GM23338 (cell line): ENCODE data around the gene USP24. TPM values are rescaled to one million over a fixed set of nuclear protein-coding genes. Genes with fewer than 3 reads are reported as not detected.

ENCODE experiments used
- ATAC-seq: fragments of 200-7000 bp; cut with Tn5 transposase; 3 replicates; pipeline ENCODE4 v1.9.1; 2020
- DNase-seq: peaks from one replicate; pipeline ENCODE4 v3.0.0-alpha.2; 2015; ENCODE audit warnings: low spot score
- H2AFZ ChIP-seq: fragments of 200-600 bp; sonication (generic); 2 replicates; pipeline ENCODE4 v1.8.0; 2016; ENCODE audit warnings: antibody characterized with exemption, mild to moderate bottlenecking, moderate library complexity
- H3F3A ChIP-seq: fragments of 200-600 bp; sonication (generic); replicated peaks from 2 replicates; pipeline ENCODE4 v1.8.0; 2017; ENCODE audit warnings: antibody characterized with exemption, mixed run types, low read depth
- H3K27ac ChIP-seq: fragments of 200-600 bp; sonication (generic); 2 replicates; pipeline ENCODE4 v1.6.1; 2016; ENCODE audit warnings: low read depth
- H3K27me3 ChIP-seq: fragments of 200-600 bp; sonication (generic); 2 replicates; pipeline ENCODE4 v1.8.0; 2016; ENCODE audit warnings: mild to moderate bottlenecking, mixed run types, moderate library complexity; ENCODE audit not compliant: insufficient read depth
- H3K36me3 ChIP-seq: fragments of 200-600 bp; sonication (generic); 2 replicates; pipeline ENCODE4 v1.8.0; 2016; ENCODE audit warnings: mild to moderate bottlenecking; ENCODE audit not compliant: insufficient read depth
- H3K4me1 ChIP-seq: fragments of 200-600 bp; sonication (generic); 2 replicates; pipeline ENCODE4 v1.8.0; 2016; ENCODE audit warnings: mild to moderate bottlenecking, moderate library complexity; ENCODE audit not compliant: insufficient read depth
- H3K4me2 ChIP-seq: fragments of 200-600 bp; sonication (generic); 2 replicates; pipeline ENCODE4 v1.7.1; 2017; ENCODE audit warnings: mixed run types
- H3K4me3 ChIP-seq: fragments of 200-600 bp; sonication (generic); 2 replicates; pipeline ENCODE4 v1.6.1; 2016; ENCODE audit warnings: mixed run types
- H3K79me2 ChIP-seq: fragments of 200-600 bp; sonication (generic); replicated peaks from 2 replicates; pipeline ENCODE4 v1.8.0; 2017; ENCODE audit warnings: mild to moderate bottlenecking; ENCODE audit not compliant: insufficient read depth
- H3K9me2 ChIP-seq: fragments of 200-600 bp; sonication (generic); 2 replicates; pipeline ENCODE4 v1.8.0; 2017; ENCODE audit not compliant: insufficient read depth
- H4K20me1 ChIP-seq: fragments of 200-600 bp; sonication (generic); replicated peaks from 2 replicates; pipeline ENCODE4 v1.8.0; 2017; ENCODE audit warnings: mild to moderate bottlenecking; ENCODE audit not compliant: insufficient read depth
- H3K27ac Mint-ChIP-seq: 2 replicates; pipeline ENCODE4 v1.8.0; 2020; ENCODE audit warnings: inconsistent platforms, mild to moderate bottlenecking, moderate library complexity, mixed read lengths
- H3K27me3 Mint-ChIP-seq: 3 replicates; pipeline ENCODE4 v1.8.0; 2022; ENCODE audit warnings: low read depth, mild to moderate bottlenecking, moderate library complexity, mixed read lengths, inconsistent platforms; ENCODE audit not compliant: insufficient read depth, poor library complexity
- H3K36me3 Mint-ChIP-seq: 3 replicates; pipeline ENCODE4 v1.8.0; 2021; ENCODE audit warnings: low read depth, mild to moderate bottlenecking, inconsistent platforms, moderate library complexity, mixed read lengths
- H3K4me1 Mint-ChIP-seq: 3 replicates; pipeline ENCODE4 v1.8.0; 2020; ENCODE audit warnings: mild to moderate bottlenecking, inconsistent platforms, mixed read lengths
- H3K4me3 Mint-ChIP-seq: 3 replicates; pipeline ENCODE4 v1.8.0; 2021; ENCODE audit warnings: moderate library complexity, mild to moderate bottlenecking, inconsistent platforms, mixed read lengths
- H3K9me3 Mint-ChIP-seq: 3 replicates; pipeline ENCODE4 v1.8.0; 2020; ENCODE audit warnings: moderate library complexity, mild to moderate bottlenecking, inconsistent platforms, mixed read lengths
- CTCF ChIP-seq, 2 experiments: fragments of 200-600 bp in 1 of 2; sonication (generic) in 1 of 2; conservative IDR thresholded peaks; 2 replicates each; pipeline versions ENCODE4 v1.5.1 to v1.6.1; 2016 to 2017; ENCODE audit warnings: antibody characterized with exemption in 2 of 2, low read depth in 2 of 2, mild to moderate bottlenecking in 2 of 2, moderate library complexity in 1 of 2
- EZH2 ChIP-seq: fragments of 200-600 bp; sonication (generic); IDR thresholded peaks from one replicate; pipeline ENCODE4 v1.8.0; 2017; ENCODE audit warnings: antibody characterized with exemption, mild to moderate bottlenecking, low read depth; ENCODE audit not compliant: unreplicated experiment
- JUNB ChIP-seq: IDR thresholded peaks from one replicate; pipeline ENCODE4 v1.6.1; 2016; ENCODE audit warnings: antibody characterized with exemption; ENCODE audit not compliant: unreplicated experiment
- NANOG ChIP-seq: IDR thresholded peaks from 2 replicates; pipeline ENCODE4 v1.6.1; 2016; ENCODE audit warnings: antibody characterized with exemption, borderline replicate concordance
- POLR2AphosphoS5 ChIP-seq: IDR thresholded peaks from 2 replicates; pipeline ENCODE4 v1.6.1; 2016; ENCODE audit warnings: antibody characterized with exemption, low read depth
- STAT1 ChIP-seq: IDR thresholded peaks from one replicate; pipeline ENCODE4 v1.6.1; 2016; ENCODE audit warnings: antibody characterized with exemption; ENCODE audit not compliant: unreplicated experiment
- ZNF114 ChIP-seq: fragments of 250-450 bp; sonication (Bioruptor Pico); IDR thresholded peaks from 2 replicates; pipeline ENCODE4 v1.5.0; 2020; ENCODE audit warnings: mild to moderate bottlenecking, moderate library complexity
- ZNF331 ChIP-seq: fragments of 250-450 bp; sonication (Bioruptor Pico); IDR thresholded peaks from 2 replicates; pipeline ENCODE4 v1.5.0; 2020; ENCODE audit warnings: low read depth, mild to moderate bottlenecking, moderate library complexity
- ZNF462 ChIP-seq: fragments of 250-450 bp; sonication (Bioruptor Pico); IDR thresholded peaks from 2 replicates; pipeline ENCODE4 v1.5.0; 2020; ENCODE audit warnings: mild to moderate bottlenecking, moderate library complexity
- polyA plus RNA-seq: library from polyadenylated mRNA; unstranded; fragments of >200 nt; fragmentation: Nextera tagmentation; extraction: Ambion mirVana; gene quantifications from 2 replicates; pipeline ENCODE4 v1.2.1, GENCODE V29; 2016
- total RNA-seq: library from RNA; depleted of rRNA; stranded (reverse); fragments of >200 nt; shearing (Covaris generic); gene quantifications from 2 replicates; pipeline ENCODE4 v1.2.3, GENCODE V29; 2014

Gene USP24
- total and polyA plus RNA-seq, 2 experiments from 2014 or later, result 12.1 to 32.6 TPM

GRCh38 chr1:55076356-55076755 lies 138.8 kb downstream of the USP24 start (continued):
- no peak for TF ChIP-seq ZNF114 (CRISPR knock-in tag)

GRCh38 chr1:55074455-55074854 lies 140.7 kb downstream of the USP24 start:
- H3K4me1 Mint-ChIP-seq, result peaks cover 9% of the 10 kb centered on the region
- H3K4me3 ChIP-seq, result no peak overlapping the region
- H2AFZ ChIP-seq, result no peak overlapping the region
- peaks cover 8% of the 10 kb centered on the region; the same call in 1 of the 2 replicates for H3K4me1 ChIP-seq
- no peak overlapping the region for H3K4me3 Mint-ChIP-seq
- no peaks in the 10 kb centered on the region for H3K79me2 ChIP-seq
- DNase-seq, result no peak
- peaks cover 11% of the 10 kb centered on the region; the same call in 1 of the 2 replicates for H3F3A ChIP-seq
- ATAC-seq, result no peak
- no peak overlapping the region for H3K4me2 ChIP-seq
- peaks cover 74% of the 10 kb centered on the region for H3K36me3 Mint-ChIP-seq
- H3K9me2 ChIP-seq, result no peaks in the 10 kb centered on the region
- no peak overlapping the region for H3K27ac Mint-ChIP-seq
- no peaks in the 10 kb centered on the region; the same call in 2 of the 3 replicates for H3K9me3 Mint-ChIP-seq
- peaks cover 22% of the 10 kb centered on the region; the same call in 1 of the 2 replicates for H3K36me3 ChIP-seq
- H3K27me3 ChIP-seq, result no peaks in the 10 kb centered on the region
- H3K27ac ChIP-seq, result no peak overlapping the region
- no peaks in the 10 kb centered on the region for H4K20me1 ChIP-seq
- peaks cover 8% of the 10 kb centered on the region for H3K27me3 Mint-ChIP-seq
- no peak for TF ChIP-seq NANOG
- TF ChIP-seq ZNF462, result no peak
- TF ChIP-seq JUNB, result no peak
- no peak for TF ChIP-seq ZNF331 (CRISPR knock-in tag)
- TF ChIP-seq STAT1, result no peak
- TF ChIP-seq EZH2, result no peak
- TF ChIP-seq POLR2AphosphoS5, result no peak
- TF ChIP-seq CTCF (conservative IDR thresholded peaks at IDR 0.05; ENCODE audit: low read depth in 2 of 2), result no peak
